Trophoblast cell (in vitro differentiated cells and primary cell): Measurements from ENCODE around the gene BAG1.

Source experiments
- DNase-seq, 2 donors: peaks; one replicate each; pipeline ENCODE4 v3.0.0-alpha.2; 2016
- H2AFZ ChIP-seq: 2 replicates; pipeline ENCODE4 v1.6.1; 2013; ENCODE audit warnings: low read length, moderate library complexity, mild to moderate bottlenecking; ENCODE audit not compliant: insufficient read depth, poor library complexity
- H2AK5ac ChIP-seq: 2 replicates; pipeline ENCODE4 v1.6.1; 2013; ENCODE audit warnings: mild to moderate bottlenecking, low read length
- H2BK120ac ChIP-seq: 2 replicates; pipeline ENCODE4 v1.6.1; 2013; ENCODE audit warnings: low read length, mild to moderate bottlenecking, moderate library complexity; ENCODE audit not compliant: insufficient read depth, poor library complexity
- H2BK12ac ChIP-seq: 2 replicates; pipeline ENCODE4 v1.6.1; 2013; ENCODE audit warnings: mild to moderate bottlenecking, low read length, moderate library complexity
- H2BK5ac ChIP-seq: 2 replicates; pipeline ENCODE4 v1.6.1; 2013; ENCODE audit warnings: low read length, low read depth, moderate library complexity, mild to moderate bottlenecking; ENCODE audit not compliant: poor library complexity
- H3K14ac ChIP-seq: 2 replicates; pipeline ENCODE4 v1.6.1; 2013; ENCODE audit warnings: mild to moderate bottlenecking, low read length
- H3K18ac ChIP-seq: 2 replicates; pipeline ENCODE4 v1.6.1; 2013; ENCODE audit warnings: mild to moderate bottlenecking, low read length
- H3K23ac ChIP-seq: 2 replicates; pipeline ENCODE4 v1.6.1; 2013; ENCODE audit warnings: low read length
- H3K27ac ChIP-seq: 2 replicates; pipeline ENCODE4 v1.5.1; 2013; ENCODE audit warnings: low read depth, mild to moderate bottlenecking, inconsistent platforms, low read length, moderate library complexity
- H3K27me3 ChIP-seq: 2 replicates; pipeline ENCODE4 v1.6.1; 2013; ENCODE audit warnings: inconsistent platforms, mild to moderate bottlenecking, low read length, moderate library complexity; ENCODE audit not compliant: insufficient read depth
- H3K36me3 ChIP-seq, 2 experiments: 1 replicate in 1 of 2; 2 replicates in 1 of 2; pipeline ENCODE4 v1.6.1; 2013; ENCODE audit warnings: low read length in 2 of 2, mild to moderate bottlenecking in 2 of 2, moderate library complexity in 1 of 2; ENCODE audit not compliant: insufficient read depth in 2 of 2, control insufficient read depth in 1 of 2
- H3K4ac ChIP-seq: 2 replicates; pipeline ENCODE4 v1.6.1; 2013; ENCODE audit warnings: low read depth, mild to moderate bottlenecking, low read length, moderate library complexity
- H3K4me1 ChIP-seq, 2 experiments: 1 replicate in 1 of 2; 2 replicates in 1 of 2; pipeline ENCODE4 v1.6.1; 2013; ENCODE audit warnings: low read length in 2 of 2, mild to moderate bottlenecking in 2 of 2, moderate library complexity in 1 of 2; ENCODE audit not compliant: insufficient read depth in 2 of 2, control insufficient read depth in 1 of 2
- H3K4me2 ChIP-seq: 2 replicates; pipeline ENCODE4 v1.6.1; 2013; ENCODE audit warnings: inconsistent platforms, mild to moderate bottlenecking, low read length, moderate library complexity
- H3K4me3 ChIP-seq: 2 replicates; pipeline ENCODE4 v1.5.1; 2013; ENCODE audit warnings: mild to moderate bottlenecking, low read depth, low read length, inconsistent platforms
- H3K79me1 ChIP-seq: one replicate; pipeline ENCODE4 v1.6.1; 2013; ENCODE audit warnings: low read length
- H3K79me2 ChIP-seq: 2 replicates; pipeline ENCODE4 v1.6.1; 2013; ENCODE audit warnings: low read length, mild to moderate bottlenecking; ENCODE audit not compliant: control insufficient read depth, insufficient read depth, poor library complexity
- H3K9ac ChIP-seq: 2 replicates; pipeline ENCODE4 v1.6.1; 2013; ENCODE audit warnings: mild to moderate bottlenecking, low read length
- H3K9me3 ChIP-seq: 2 replicates; pipeline ENCODE4 v1.6.1; 2013; ENCODE audit warnings: low read depth, mild to moderate bottlenecking, control low read depth, inconsistent platforms, low read length; ENCODE audit not compliant: insufficient read depth
- H4K12ac ChIP-seq: 2 replicates; pipeline ENCODE4 v1.6.1; 2013; ENCODE audit warnings: low read depth, mild to moderate bottlenecking, low read length, moderate library complexity
- H4K8ac ChIP-seq: 2 replicates; pipeline ENCODE4 v1.6.1; 2013; ENCODE audit warnings: low read depth, mild to moderate bottlenecking, low read length, moderate library complexity
- H4K91ac ChIP-seq: one replicate; pipeline ENCODE4 v1.6.1; 2013; ENCODE audit warnings: low read depth, mild to moderate bottlenecking, low read length, moderate library complexity
- WGBS: extraction: QIAGEN DNeasy Blood & Tissue Kit; methylation state at CpG from one replicate; pipeline ENCODE4 v1.1.7; 2013; ENCODE audit warnings: missing lambda C conversion rate; ENCODE audit not compliant: insufficient read length, insufficient coverage; ENCODE audit errors: extremely low coverage; 5-methylcytosine and 5-hydroxymethylcytosine counted together

BAG1 gene

GRCh38 chr9:33202552-33203201 lies 61.8 kb downstream of the BAG1 start:
- no peak for DNase-seq
- Histone ChIP-seq H3K27ac (no peak overlapping the region), H3K4me3 (no peak overlapping the region), H3K4me1 (no peaks in the 10 kb centered on the region), H3K36me3 (no peaks in the 10 kb centered on the region), H2BK5ac (no peak overlapping the region), H4K91ac (no peak overlapping the region), H3K27me3 (no peaks in the 10 kb centered on the region), H4K8ac (no peak overlapping the region), H2BK120ac (no peak overlapping the region), H3K9ac (no peak overlapping the region), H3K23ac (no peak overlapping the region), H2BK12ac (no peak overlapping the region), H3K18ac (no peak overlapping the region), H2AK5ac (no peak overlapping the region), H4K12ac (no peak overlapping the region), H3K79me2 (no peaks in the 10 kb centered on the region), H3K79me1 (no peaks in the 10 kb centered on the region), H3K9me3 (no peaks in the 10 kb centered on the region), H3K14ac (no peak overlapping the region), H3K4ac (no peak overlapping the region), H2AFZ (no peak overlapping the region), H3K4me2 (no peak overlapping the region)
- WGBS, result 100% methylated on average over 1 of the region's 11 CpGs
